ENCODE results near the gene METRN. TPM values are rescaled to one million over a fixed set of nuclear protein-coding genes. Genes with fewer than 3 reads are reported as not detected.
"Not testable (repeated sequence)": the region's sequence is repeated elsewhere in the genome, so short reads cannot be mapped to it uniquely, and the experiment has no call there.

The METRN gene
- polyA plus RNA-seq, 1 of the 3 experiments (the other 2 are of a cell fraction), result 59.7 TPM

DNA sequence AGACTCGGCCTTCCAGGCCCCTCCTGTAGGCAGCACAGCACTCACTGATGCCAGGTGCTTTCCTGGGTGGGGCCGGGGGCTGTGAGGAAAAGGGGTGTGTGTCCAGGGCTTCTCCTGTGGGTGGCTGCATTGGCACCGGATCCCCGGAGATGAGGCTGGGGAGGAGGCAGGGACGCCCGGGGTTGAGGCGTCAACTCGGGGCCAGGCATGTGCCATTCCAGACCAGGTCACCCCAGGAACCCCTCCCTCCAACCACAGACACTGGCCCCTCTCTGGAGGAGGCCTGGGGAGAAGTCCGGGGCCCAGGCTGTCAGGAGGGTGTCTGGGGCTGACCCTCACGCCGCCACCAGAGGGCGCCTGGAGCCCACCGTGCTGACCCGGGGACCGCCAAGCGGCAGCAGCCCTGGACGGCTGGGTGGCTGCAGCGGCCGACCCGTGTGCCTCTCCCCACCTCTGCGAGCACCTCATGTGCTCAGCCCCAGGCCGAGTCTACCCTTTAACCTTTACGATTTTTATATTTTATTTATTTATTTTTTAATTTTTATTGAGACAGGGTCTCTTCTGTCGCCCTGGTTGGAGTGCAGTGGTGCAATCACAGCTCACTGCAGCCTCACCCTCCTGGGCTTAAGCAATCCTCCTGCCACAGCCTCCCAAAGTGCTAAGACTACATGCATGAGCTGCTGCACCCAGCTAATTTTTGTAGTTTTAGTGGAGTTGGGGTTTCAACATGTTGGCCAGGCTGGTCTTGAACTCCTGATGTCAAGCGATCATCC lies 3.2 kb upstream of the METRN start:
- H3K4me3 ChIP-seq (ENCODE audit: low read depth in 2 of 2, low read length in 1 of 2), result peak overlapping the region in 1 of 2 experiments; percentile 37; a peak in 1 of 4 replicates
- peak overlapping the region; percentile 47; the same call in 1 of the 2 replicates for H3K4me2 ChIP-seq
- H3K27ac ChIP-seq (ENCODE audit: low read depth in 2 of 2, low read length in 1 of 2), result peak overlapping the region in 1 of 2 experiments; percentile 67; a peak in 1 of 4 replicates
- peaks cover 6% of the 10 kb centered on the region; the same call in 1 of the 2 replicates for H4K20me1 ChIP-seq (ENCODE audit: insufficient read depth)
- no peaks in the 10 kb centered on the region for H3K27me3 ChIP-seq (ENCODE audit: insufficient read depth)
- peaks cover 23 to 41% of the 10 kb centered on the region in 2 experiments; a peak in 2 of 4 replicates for H3K4me1 ChIP-seq (ENCODE audit: control insufficient read depth in 1 of 2, insufficient read depth in 2 of 2, low read depth in 1 of 2, low read length in 1 of 2)
- H3F3A ChIP-seq (replicated peaks; ENCODE audit: insufficient read depth), result peaks cover 30% of the 10 kb centered on the region
- DNase-seq, result peak; percentile 93
- TF ChIP-seq SIN3A (IDR thresholded peaks at IDR 0.05; ENCODE audit: borderline replicate concordance, low read depth, low read length) (peak; percentile 61; the same call in 1 of the 2 replicates), RAD21 (IDR thresholded peaks at IDR 0.05; ENCODE audit: low read length) (peak; percentile 89), TAF1 (IDR thresholded peaks at IDR 0.05; ENCODE audit: borderline replicate concordance, low read depth, low read length) (no peak), GABPA (IDR thresholded peaks at IDR 0.05; ENCODE audit: low read depth) (no peak), SMC3 (IDR thresholded peaks at IDR 0.05; ENCODE audit: low read depth, low read length) (peak; percentile 82)
- TF ChIP-seq, protein P1, sequence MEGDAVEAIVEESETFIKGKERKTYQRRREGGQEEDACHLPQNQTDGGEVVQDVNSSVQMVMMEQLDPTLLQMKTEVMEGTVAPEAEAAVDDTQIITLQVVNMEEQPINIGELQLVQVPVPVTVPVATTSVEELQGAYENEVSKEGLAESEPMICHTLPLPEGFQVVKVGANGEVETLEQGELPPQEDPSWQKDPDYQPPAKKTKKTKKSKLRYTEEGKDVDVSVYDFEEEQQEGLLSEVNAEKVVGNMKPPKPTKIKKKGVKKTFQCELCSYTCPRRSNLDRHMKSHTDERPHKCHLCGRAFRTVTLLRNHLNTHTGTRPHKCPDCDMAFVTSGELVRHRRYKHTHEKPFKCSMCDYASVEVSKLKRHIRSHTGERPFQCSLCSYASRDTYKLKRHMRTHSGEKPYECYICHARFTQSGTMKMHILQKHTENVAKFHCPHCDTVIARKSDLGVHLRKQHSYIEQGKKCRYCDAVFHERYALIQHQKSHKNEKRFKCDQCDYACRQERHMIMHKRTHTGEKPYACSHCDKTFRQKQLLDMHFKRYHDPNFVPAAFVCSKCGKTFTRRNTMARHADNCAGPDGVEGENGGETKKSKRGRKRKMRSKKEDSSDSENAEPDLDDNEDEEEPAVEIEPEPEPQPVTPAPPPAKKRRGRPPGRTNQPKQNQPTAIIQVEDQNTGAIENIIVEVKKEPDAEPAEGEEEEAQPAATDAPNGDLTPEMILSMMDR (IDR thresholded peaks at IDR 0.05), result peak; percentile 77
- no peaks in the 10 kb centered on the region for H3K9me3 ChIP-seq
- H3K79me2 ChIP-seq (ENCODE audit: insufficient read depth), result 0 out of 2 replicates have a peak, but pooled peaks cover 2% of the 10 kb centered on the region
- H3K36me3 ChIP-seq (replicated peaks in 1 of 2; ENCODE audit: control insufficient read depth in 1 of 2, insufficient read depth in 2 of 2, low read length in 1 of 2), result no peaks in the 10 kb centered on the region
- H3K9ac ChIP-seq, result no peak overlapping the region
- POLR2A ChIA-PET, result interaction anchor here (0.9 to 1.0 kb wide), 2 partner anchors 13 to 19 kb away, joined by 3 read pairs; no protein-coding TSS in a partner anchor
- H3K9me2 ChIP-seq, result no peaks in the 10 kb centered on the region
- CTCF ChIA-PET, result interaction anchor here (0.6 to 22.4 kb wide), 27 partner anchors 8 to 1513 kb away, joined by 3 to 358 read pairs (median 4); partner anchors contain the start of genes ANTKMT, CCDC78, CHTF18 and CIAO3
- 15% methylated on average over 14 of the region's 25 CpGs for whole genome bisulfite sequencing (ENCODE audit: low lambda C conversion rate)
- H2AFZ ChIP-seq (ENCODE audit: low read depth), result no peak overlapping the region

GRCh38 chr16:712740-713250 lies 2.1 kb upstream of the METRN start:
- DNase-seq; H3K36me3 ChIP-seq (replicated peaks in 1 of 2; ENCODE audit: control insufficient read depth in 1 of 2, insufficient read depth in 2 of 2, low read length in 1 of 2); H3K27me3 ChIP-seq (ENCODE audit: insufficient read depth); H2AFZ ChIP-seq (ENCODE audit: low read depth); H3K9me2 ChIP-seq; H3K9ac ChIP-seq; H3K9me3 ChIP-seq; H3K4me2 ChIP-seq; H3K79me2 ChIP-seq (ENCODE audit: insufficient read depth); H3K4me3 ChIP-seq (ENCODE audit: low read depth in 2 of 2, low read length in 1 of 2): not testable (repeated sequence)
- WGBS (ENCODE audit: low lambda C conversion rate), result 19% methylated on average over 13 of the region's 13 CpGs
- Histone ChIP-seq H3F3A (replicated peaks; ENCODE audit: insufficient read depth) (peaks cover 25% of the 10 kb centered on the region), H4K20me1 (ENCODE audit: insufficient read depth) (peaks cover 12% of the 10 kb centered on the region; the same call in 1 of the 2 replicates), H3K27ac (ENCODE audit: low read depth in 2 of 2, low read length in 1 of 2) (peak overlapping the region in 1 of 2 experiments; percentile 67; a peak in 2 of 4 replicates), H3K4me1 (ENCODE audit: control insufficient read depth in 1 of 2, insufficient read depth in 2 of 2, low read depth in 1 of 2, low read length in 1 of 2) (peaks cover 23 to 44% of the 10 kb centered on the region in 2 experiments; a peak in 2 of 4 replicates)
- POLR2A ChIA-PET, result interaction anchor here (0.9 to 1.1 kb wide), 3 partner anchors 11 to 18 kb away, joined by 3 read pairs; no protein-coding TSS in a partner anchor
- CTCF ChIA-PET, result interaction anchor here (0.6 to 22.4 kb wide), 16 partner anchors 9 to 343 kb away, joined by 3 to 358 read pairs (median 4); partner anchors contain the start of genes ANTKMT, CCDC78, CHTF18 and CIAO3
- TF ChIP-seq EP300 (IDR thresholded peaks at IDR 0.05; ENCODE audit: borderline replicate concordance in 1 of 2, low read depth in 1 of 2, low read length in 1 of 2) (peak in 1 of 2 experiments; percentile 5; a peak in 1 of 4 replicates), RAD21 (IDR thresholded peaks at IDR 0.05; ENCODE audit: low read length) (peak; percentile 26; the same call in 1 of the 2 replicates), TCF12 (IDR thresholded peaks at IDR 0.05) (0 out of 2 replicates have a peak, but pooled peaks have one; percentile 29), MAX (IDR thresholded peaks at IDR 0.05; ENCODE audit: low read depth) (0 out of 2 replicates have a peak, but pooled peaks have one; percentile 29), FOSL2 (IDR thresholded peaks at IDR 0.05; ENCODE audit: borderline replicate concordance, low read depth) (peak; percentile 75; the same call in 1 of the 2 replicates)
- TF ChIP-seq, protein P1 (IDR thresholded peaks at IDR 0.05), result peak; percentile 82
